ENCODE measurements around the gene KLHL5. TPM values are rescaled to one million over a fixed set of nuclear protein-coding genes. Genes with fewer than 3 reads are reported as not detected.
A peak's percentile ranks its signal among the peaks of the same experiment; 100 is the strongest.
"Not testable (repeated sequence)": the region's sequence is repeated elsewhere in the genome, so short reads cannot be mapped to it uniquely, and the experiment has no call there.

The KLHL5 gene
- total and polyA plus RNA-seq, 4 donors = 8.6 to 56.2 (median 32.8) TPM

DNA sequence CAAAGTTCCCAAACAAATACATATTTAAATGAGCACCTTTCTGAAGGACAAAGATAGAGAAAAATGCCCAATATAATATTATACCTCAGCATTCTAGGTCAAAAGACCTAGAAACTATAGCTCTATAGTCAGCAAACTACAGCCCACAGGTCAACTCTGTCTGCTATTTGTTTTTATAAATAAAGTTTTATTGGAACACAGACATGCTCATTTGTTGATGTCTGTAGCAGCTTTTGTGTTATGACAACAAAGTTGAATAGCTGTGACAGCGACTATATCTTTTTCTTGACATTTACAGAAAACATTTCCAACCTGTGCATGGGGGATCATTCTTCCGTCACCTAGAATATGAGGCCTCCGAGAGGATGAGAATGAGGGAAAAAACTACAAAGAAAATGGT, 71.6 kb downstream of the KLHL5 start:
- DNase-seq (no peak), ATAC-seq (ENCODE audit: insufficient read depth, low FRiP score) (no peak)
- 98% methylated on average over 3 of the region's 3 CpGs for WGBS, 2 donors
- H3K9me3 ChIP-seq (ENCODE audit: control insufficient read depth in 4 of 4, insufficient read depth in 3 of 4, low read length in 3 of 4) = no peaks in the 10 kb centered on the region
- TF ChIP-seq CTCF (IDR thresholded peaks at IDR 0.05; ENCODE audit: control extremely low read depth, extremely low read depth) = no peak
- H3K27ac ChIP-seq (ENCODE audit: low read depth in 1 of 2, low read length in 1 of 2) = no peak overlapping the region
- no peaks in the 10 kb centered on the region for H3K4me1 ChIP-seq (ENCODE audit: control insufficient read depth in 5 of 5, insufficient read depth in 5 of 5, low read length in 5 of 5)
- H3K4me3 ChIP-seq = no peak overlapping the region
- no peaks in the 10 kb centered on the region for H3K27me3 ChIP-seq (ENCODE audit: control insufficient read depth in 3 of 3, insufficient read depth in 3 of 3, low read length in 2 of 3)
- no peaks in the 10 kb centered on the region for H3K36me3 ChIP-seq (ENCODE audit: control insufficient read depth in 4 of 4, insufficient read depth in 4 of 4, low read length in 4 of 4)
- no peak overlapping the region for H3K9ac ChIP-seq (ENCODE audit: insufficient read depth in 1 of 2, low read length in 2 of 2)

GRCh38 chr4:39134683-39135306, 72.8 kb downstream of the KLHL5 start:
- H3K9me3 ChIP-seq (ENCODE audit: control insufficient read depth in 4 of 4, insufficient read depth in 3 of 4, low read length in 3 of 4) = no peaks in the 10 kb centered on the region
- H3K9ac ChIP-seq (ENCODE audit: insufficient read depth in 1 of 2, low read length in 2 of 2) = peak overlapping the region in 1 of 2 donors; percentile 51
- ATAC-seq (ENCODE audit: insufficient read depth, low FRiP score) (no peak), DNase-seq (no peak)
- H3K36me3 ChIP-seq (ENCODE audit: control insufficient read depth in 4 of 4, insufficient read depth in 4 of 4, low read length in 4 of 4) = no peaks in the 10 kb centered on the region
- H3K4me1 ChIP-seq (ENCODE audit: control insufficient read depth in 5 of 5, insufficient read depth in 5 of 5, low read length in 5 of 5) = no peaks in the 10 kb centered on the region
- WGBS, 2 donors = 51 to 77% methylated on average over 2 of the region's 2 CpGs
- H3K4me3 ChIP-seq = no peak overlapping the region
- no peaks in the 10 kb centered on the region for H3K27me3 ChIP-seq (ENCODE audit: control insufficient read depth in 3 of 3, insufficient read depth in 3 of 3, low read length in 2 of 3)
- H3K27ac ChIP-seq (ENCODE audit: low read depth in 1 of 2, low read length in 1 of 2) = no peak overlapping the region
- no peak for TF ChIP-seq CTCF (IDR thresholded peaks at IDR 0.05; ENCODE audit: control extremely low read depth, extremely low read depth)

DNA sequence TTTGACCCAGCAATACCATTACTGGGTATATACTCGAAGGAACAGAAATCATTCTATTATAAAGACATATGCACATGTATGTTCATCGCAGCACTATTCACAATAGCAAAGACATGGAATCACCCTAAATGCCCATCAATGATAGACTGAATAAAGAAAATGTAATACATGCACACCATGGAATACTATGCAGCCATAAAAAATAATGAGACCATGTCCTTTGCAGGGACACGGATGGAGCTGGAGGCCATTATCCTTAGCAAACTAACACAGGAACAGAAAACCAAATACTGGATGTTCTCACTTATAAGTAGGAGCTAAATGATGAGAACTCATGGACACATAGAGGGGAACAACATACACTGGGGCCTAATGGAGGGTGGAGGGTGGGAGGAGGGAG, 76.2 kb downstream of the KLHL5 start:
- not testable (repeated sequence) for H3K4me3 ChIP-seq; H3K36me3 ChIP-seq (ENCODE audit: control insufficient read depth in 4 of 4, insufficient read depth in 4 of 4, low read length in 4 of 4); ATAC-seq (ENCODE audit: insufficient read depth, low FRiP score); DNase-seq; H3K27me3 ChIP-seq (ENCODE audit: control insufficient read depth in 3 of 3, insufficient read depth in 3 of 3, low read length in 2 of 3); H3K4me1 ChIP-seq (ENCODE audit: control insufficient read depth in 5 of 5, insufficient read depth in 5 of 5, low read length in 5 of 5); H3K27ac ChIP-seq (ENCODE audit: low read depth in 1 of 2, low read length in 1 of 2); H3K9me3 ChIP-seq (ENCODE audit: control insufficient read depth in 4 of 4, insufficient read depth in 3 of 4, low read length in 3 of 4); H3K9ac ChIP-seq (ENCODE audit: insufficient read depth in 1 of 2, low read length in 2 of 2)
- 67 to 81% methylated on average over 3 of the region's 3 CpGs for WGBS, 2 donors

GRCh38 chr4:39146211-39146610, 84.2 kb downstream of the KLHL5 start:
- TF ChIP-seq CTCF (IDR thresholded peaks at IDR 0.05; ENCODE audit: control extremely low read depth, extremely low read depth) = no peak
- H3K4me1 ChIP-seq (ENCODE audit: control insufficient read depth in 5 of 5, insufficient read depth in 5 of 5, low read length in 5 of 5) = no peaks in the 10 kb centered on the region
- H3K36me3 ChIP-seq (ENCODE audit: control insufficient read depth in 4 of 4, insufficient read depth in 4 of 4, low read length in 4 of 4) = no peaks in the 10 kb centered on the region
- no peaks in the 10 kb centered on the region for H3K9me3 ChIP-seq (ENCODE audit: control insufficient read depth in 4 of 4, insufficient read depth in 3 of 4, low read length in 3 of 4)
- H3K4me3 ChIP-seq = no peak overlapping the region
- no peaks in the 10 kb centered on the region for H3K27me3 ChIP-seq (ENCODE audit: control insufficient read depth in 3 of 3, insufficient read depth in 3 of 3, low read length in 2 of 3)
- no peak for ATAC-seq (ENCODE audit: insufficient read depth, low FRiP score)
- WGBS, 2 donors = 83 to 93% methylated on average over 1 of the region's 1 CpG
- no peak for DNase-seq
- H3K9ac ChIP-seq (ENCODE audit: insufficient read depth in 1 of 2, low read length in 2 of 2) = no peak overlapping the region
- no peak overlapping the region for H3K27ac ChIP-seq (ENCODE audit: low read depth in 1 of 2, low read length in 1 of 2)

Data from lung (tissue), 12 donors.